ENCODE measurements around the gene IL19. TPM values are rescaled to one million over a fixed set of nuclear protein-coding genes. Genes with fewer than 3 reads are reported as not detected.
"Not testable (repeated sequence)": the region's sequence is repeated elsewhere in the genome, so short reads cannot be mapped to it uniquely, and the experiment has no call there.

Gene IL19
- polyA plus RNA-seq, 3 donors: 0.54 to 0.96 (median 0.89) TPM

DNA sequence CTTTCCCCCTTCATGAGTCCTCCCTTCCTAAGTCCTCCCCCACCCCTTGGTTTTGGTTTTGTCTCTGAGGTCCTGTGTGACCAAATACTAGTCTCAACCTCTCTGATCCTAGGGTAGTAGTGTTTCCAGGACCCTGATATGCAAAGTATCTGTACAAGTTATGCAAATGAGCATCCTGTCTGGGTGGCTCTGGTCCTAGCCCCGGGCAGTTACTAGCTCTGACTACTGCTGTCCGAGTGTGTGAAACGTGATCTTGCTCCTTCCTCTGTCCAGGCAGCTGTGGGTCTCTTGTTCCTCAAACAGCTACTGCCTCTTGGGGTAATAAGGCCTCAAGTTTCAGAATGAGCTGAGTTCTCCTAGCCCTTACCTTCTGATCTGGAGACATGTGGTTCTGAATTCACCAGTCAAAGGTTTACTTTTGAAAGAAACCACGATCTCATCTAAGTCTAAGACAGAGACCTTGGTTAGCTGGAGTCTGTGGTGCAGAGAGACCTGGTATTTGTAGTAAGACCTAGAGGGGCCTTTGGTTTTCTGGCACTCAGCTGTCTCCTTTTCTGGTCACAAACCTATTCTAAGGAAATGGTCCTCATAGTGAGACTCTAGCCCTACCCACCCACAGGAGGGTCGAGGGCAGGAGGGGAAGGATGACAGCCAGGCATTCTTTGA lies 31.0 kb upstream of the IL19 start:
- DNase-seq (ENCODE audit: low read depth in 3 of 3, low spot score in 2 of 3): no peak

DNA sequence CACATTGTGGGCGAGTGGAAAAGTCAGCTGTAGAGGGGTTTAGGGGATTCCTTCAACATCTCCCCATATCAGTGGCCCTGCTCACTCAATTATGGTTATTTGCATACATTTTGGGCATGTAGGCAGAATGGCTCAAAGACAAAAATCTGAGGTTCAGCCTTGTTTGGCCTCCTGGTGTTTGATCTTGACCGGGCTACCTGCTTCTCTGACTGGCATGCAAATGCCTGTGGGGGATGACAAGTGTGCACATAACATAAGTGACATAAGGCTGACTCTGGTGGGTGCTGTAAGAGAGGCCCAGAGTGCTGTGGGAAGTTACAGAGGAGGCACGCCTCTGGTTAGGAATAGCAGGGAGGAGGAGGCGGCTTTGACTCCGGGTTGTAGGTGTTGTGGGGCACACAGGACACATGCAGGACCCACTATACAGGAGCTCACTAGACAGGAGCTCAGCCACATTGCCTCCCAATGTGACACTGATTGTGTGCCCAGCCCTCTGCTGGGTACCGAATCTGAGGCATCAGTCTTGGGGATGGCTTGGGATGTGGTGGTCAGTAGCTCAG lies 29.4 kb upstream of the IL19 start:
- DNase-seq (ENCODE audit: low read depth in 3 of 3, low spot score in 2 of 3): no peak

DNA sequence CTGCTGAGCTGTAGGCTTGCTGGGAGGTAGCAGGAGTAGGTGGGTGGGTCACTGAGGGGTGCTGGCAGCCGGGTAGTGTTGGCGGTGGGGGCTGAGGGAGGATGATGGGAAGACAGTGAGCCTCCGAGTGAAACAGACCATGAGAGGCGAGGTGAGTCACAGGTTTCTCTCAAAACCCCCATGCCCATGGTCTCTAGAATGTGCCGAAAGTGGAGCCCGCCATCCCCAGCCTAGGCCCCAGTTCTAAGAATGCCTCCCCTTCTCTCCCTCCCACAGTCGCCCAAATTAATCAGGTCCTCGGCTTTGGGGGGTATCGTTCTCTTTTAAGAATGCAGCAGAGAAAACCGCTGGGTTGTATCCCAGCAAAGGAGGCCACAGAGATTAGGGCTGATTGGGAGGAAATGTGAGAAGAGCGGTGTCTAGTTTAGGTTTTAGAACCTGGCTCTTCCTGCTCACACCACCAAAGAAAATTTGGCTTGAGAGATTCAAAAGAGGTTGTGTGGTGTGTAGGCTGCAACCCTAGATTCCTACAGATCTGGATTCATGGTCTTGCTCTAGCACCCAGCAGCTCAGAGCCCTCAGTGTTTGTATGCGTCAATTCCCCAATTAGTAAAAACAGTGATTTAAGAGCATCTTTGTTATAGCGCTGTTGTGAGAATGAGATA lies 27.7 kb upstream of the IL19 start:
- DNase-seq (ENCODE audit: low read depth in 3 of 3, low spot score in 2 of 3): no peak

DNA sequence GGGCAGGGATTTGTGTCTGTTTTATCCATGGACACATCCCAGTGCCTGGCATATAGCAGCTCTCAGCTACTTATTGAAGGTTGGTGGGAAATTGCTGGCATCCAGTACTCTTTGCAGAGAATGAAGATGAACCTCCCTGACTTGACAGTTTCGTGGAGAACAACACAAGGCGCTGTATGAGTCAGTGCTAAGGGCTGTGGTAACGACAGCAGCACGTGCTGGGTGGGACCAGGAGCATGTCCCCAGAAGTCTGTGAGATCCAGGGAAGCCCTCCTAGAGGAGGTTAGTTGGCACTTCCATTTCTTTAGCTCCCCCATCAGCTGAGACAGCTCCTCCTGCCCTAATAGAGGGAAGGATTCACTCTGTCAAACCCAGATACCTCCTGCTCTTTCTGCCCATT lies 25.9 kb upstream of the IL19 start:
- DNase-seq (ENCODE audit: low read depth in 3 of 3, low spot score in 2 of 3): no peak

DNA sequence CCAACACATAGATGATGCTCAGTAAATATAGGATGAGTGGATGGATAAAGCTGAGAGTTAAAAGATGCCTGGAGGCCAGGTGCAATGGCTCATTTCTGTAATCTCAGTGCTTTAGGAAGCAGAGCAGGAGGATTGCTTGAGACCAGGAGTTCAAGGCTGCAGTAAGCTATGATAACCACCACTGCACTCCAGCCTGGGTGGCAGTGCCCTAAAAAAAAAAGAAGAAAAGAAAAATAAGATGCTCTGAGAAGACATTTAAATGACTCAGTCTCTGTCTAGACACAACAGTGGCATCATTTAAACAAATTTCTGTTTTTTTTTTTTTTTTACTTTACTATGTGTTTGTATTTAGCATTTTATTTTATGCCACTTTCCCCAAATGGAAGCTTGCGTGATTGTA lies 25.3 kb upstream of the IL19 start:
- no peak for DNase-seq (ENCODE audit: low read depth in 3 of 3, low spot score in 2 of 3)

DNA sequence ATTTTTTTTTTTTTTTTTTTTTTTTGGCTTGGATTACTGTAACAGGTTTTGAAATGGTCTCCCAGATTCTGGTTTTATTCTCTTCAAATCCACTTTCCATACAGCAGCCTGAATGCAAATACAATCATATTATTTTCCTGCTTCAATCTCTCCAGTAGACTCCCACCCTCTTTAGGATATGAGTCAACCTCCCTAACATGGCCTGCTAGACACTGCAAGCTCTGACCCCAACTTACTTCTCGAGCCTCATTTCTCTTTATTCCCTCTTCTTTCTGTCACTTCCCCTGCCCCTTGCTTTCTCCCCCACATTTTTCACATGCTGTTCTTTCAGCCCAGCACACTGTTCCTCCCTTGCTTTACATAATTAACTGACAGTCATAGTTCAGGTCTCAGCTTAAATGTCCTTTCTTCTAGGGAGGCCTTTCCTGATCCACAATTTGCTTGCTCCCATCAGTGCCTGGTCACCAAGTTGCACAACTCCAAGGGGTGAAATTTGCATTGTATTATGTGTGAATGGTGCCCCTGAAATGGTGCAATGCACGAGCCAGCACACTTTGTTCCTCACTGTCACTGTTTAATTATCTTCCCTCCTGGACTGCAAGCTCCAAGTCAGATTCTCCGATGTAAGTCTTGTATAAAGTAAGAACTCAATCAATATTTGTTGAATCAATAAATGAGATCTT lies 22.1 kb upstream of the IL19 start:
- DNase-seq (ENCODE audit: low read depth in 3 of 3, low spot score in 2 of 3): no peak

DNA sequence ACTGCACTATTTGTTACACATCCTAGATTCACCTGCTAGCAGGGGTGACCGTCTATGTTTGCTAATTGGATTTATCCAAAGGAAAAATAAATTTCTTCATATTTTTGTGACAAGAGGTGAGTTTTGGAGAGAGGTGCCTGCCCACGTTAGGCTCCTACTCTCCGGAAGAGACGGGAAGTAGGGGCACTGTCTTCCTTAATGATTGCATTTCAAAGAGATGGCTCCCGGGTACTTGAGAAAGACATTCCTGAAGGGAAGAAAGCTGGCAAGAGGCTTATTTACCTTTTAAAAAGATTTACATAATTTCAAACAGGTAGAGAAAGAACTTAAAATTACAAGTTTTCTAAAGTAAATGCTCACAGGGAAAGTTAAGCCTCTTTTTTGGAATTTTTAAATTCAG lies 18.7 kb upstream of the IL19 start:
- no peak for DNase-seq (ENCODE audit: low read depth in 3 of 3, low spot score in 2 of 3)

DNA sequence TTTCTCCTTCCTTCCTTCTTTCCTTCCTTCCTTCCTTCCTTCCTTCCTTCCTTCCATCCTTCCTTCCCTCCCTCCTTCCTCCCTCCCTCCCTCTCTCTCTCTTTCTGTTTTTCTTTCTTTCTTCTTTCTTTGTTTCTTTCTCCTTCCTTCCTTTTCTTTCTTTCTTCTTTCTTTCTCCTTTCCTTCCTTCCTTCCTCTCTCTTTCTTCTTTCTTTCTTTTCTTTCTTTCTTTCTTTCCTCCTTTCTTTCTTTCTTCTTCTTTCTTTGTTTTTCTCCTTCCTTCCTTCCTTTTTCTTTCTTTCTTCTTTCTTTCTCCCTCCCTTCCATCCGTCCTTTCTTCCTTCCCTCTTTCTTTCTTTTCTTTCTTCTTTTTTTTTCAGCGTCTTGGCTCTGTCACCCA lies 18.1 kb upstream of the IL19 start:
- DNase-seq (ENCODE audit: low read depth in 3 of 3, low spot score in 2 of 3): no peak

DNA sequence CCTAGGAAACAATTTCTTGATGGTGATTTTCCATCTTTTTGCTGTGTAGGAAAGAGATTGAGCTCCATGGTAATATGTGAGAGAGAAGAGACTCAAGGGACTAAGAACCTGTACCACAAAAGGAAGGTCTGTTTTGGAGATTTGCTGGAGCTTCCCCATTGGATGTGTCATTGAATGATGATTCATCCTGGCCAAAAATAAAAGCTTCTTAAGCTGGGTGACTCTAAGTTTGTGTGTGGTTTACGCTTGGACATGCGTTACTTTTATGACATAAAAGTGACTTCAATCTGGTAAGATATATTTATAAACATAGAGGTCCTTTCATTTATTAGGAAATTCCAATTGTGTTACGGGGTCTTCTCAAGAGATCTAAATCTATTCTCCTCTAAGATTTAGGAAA lies 17.4 kb upstream of the IL19 start:
- no peak for DNase-seq (ENCODE audit: low read depth in 3 of 3, low spot score in 2 of 3)

DNA sequence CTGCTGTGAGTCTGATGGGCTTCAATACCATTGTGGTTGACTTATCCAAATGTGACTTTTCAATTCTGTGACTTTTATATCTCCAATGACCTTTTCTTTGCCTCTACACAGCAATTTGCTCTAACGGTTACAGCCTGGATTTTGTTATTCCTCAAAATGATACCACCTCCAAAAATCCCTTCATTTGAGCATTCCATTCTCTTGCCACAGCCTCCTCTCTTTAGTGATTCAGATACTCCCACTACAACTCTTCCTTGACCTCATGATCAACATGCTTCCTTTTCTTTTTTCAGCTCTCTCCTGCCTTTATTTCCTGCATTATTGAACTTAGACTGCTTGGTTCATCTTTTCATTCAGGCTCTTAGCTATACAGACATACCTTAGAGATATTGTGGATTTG lies 16.6 kb upstream of the IL19 start:
- no peak for DNase-seq (ENCODE audit: low read depth in 3 of 3, low spot score in 2 of 3)

DNA sequence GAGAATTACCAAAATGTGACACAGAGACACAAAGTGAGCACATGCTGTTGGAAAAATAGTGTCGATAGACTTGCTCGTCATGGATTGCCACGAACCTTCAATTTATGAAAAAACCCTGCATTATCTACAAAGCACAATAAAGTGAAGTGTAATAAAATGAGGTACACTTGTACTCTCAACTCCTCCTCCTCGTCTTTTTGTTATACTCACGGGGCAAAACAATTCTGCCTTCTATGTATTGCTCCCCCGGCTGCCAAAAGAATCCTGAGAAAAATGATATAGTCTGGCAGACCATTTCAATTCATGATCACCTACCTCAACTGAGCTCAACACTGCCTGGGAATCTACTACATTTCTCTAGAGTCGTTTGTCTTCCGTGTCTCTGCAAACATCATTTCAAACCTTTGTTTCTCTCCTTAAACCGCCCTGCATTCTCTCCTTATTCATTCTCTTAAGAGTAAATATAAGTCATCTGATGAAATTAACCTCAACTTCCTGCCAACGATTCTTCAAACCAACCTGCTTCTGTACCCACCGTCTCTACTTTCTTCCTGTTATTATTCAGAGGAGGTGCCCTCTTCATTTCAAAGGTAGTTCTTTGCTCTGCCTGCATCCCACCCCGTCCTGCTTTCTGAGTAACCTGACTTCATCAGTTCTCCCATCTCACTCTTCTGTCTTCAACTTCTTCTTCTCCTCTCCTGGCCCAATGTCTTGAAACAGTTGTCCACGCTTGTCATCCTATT lies 12.9 kb upstream of the IL19 start:
- no peak for DNase-seq (ENCODE audit: low read depth in 3 of 3, low spot score in 2 of 3)

DNA sequence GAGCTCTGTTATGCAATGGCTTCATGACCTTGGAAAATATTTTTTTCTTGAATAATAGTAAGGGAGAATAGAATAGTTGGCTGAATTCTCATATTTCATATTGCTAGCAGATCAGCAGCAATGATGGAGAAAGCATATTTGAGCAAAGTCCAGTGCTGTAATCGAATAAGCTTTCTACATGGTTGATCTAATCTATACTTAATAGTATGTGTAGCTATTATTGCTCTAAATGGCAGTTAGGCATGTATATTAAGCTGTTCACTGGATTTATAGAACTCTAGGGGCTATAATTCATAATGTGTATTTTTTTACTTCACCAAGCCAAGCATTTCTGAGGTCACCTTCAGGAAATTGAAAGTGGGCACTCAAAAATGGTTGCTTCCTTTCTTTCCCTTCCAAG lies 10.0 kb upstream of the IL19 start:
- DNase-seq (ENCODE audit: low read depth in 3 of 3, low spot score in 2 of 3): no peak

DNA sequence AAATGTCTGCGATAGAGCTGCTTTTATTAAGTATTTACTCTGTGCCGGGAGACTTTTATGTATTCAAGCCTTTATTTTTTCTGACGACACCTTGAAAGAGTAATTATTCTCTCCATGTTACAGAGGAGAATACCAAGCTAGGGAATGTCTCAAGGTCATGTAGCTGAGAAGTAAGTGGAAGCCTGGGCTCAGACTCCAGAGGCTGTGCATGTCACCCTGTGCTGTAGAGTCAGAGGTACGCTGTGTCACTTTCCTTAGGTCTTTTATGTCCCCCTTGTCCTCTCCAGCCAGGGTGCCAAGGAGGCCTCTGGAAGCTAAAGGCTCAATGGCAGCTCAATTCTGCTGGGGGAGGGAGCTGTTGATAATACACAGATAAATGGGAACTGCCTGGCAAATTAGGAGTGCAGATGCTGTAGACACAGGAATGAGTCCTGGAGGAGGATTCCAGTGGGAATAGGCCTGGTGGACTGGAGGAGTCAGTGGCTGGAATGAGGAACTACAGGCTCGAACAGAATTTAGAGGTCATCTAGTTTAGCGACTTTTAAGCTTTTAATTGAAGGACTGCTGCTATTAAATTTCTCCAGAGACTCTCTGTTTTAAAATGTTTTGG lies 9.3 kb upstream of the IL19 start:
- no peak for DNase-seq (ENCODE audit: low read depth in 3 of 3, low spot score in 2 of 3)

DNA sequence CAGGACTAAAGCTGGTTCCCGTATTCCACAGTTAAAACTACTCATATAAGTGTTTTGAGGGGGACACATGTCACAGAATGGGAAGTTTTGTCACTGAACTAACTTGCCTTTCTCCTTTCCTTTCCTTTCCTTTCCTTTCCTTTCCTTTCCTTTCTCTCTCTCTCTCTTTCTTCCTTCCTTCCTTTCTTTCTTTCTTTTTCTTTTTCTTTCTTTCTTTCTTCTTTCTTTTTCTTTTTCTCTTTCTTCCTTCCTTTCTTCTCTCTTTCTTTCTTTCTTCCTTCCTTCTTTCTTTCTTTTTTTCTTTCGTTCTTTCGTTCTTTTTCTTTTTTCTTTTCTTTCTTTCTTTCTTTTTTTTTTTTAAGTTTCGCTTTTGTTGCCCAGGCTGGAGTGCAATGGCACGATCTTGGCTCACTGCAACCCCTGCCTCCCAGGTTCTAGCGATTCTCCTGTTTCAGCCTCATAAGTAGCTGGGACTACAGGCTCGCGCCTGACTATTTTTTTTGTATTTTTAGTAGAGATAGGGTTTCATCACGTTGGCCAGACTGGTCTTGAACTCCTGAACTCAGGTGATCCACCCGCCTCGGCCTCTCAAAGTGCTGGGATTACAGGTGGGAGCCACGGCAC lies 7.7 kb upstream of the IL19 start:
- DNase-seq (ENCODE audit: low read depth in 3 of 3, low spot score in 2 of 3): not testable (repeated sequence)

DNA sequence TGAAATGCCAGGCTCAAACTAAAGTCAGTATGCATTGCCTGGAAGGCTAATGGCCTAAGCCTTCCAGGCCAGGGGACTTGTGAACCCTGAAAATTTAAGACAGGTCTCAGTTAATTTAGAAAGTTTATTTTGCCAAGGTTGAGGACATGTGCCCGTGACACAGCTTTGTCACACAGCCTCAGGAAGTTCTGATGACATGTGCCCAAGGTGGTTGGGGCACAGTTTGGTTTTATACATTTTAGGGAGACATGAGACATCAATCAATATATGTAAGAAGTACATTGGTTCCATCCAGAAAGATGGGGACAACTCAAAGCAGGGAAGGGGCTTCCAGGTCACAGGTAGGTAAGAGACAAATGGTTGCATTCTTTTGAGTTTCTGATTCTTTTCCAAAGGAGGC lies 4.8 kb upstream of the IL19 start:
- DNase-seq (ENCODE audit: low read depth in 3 of 3, low spot score in 2 of 3): not testable (repeated sequence)

DNA sequence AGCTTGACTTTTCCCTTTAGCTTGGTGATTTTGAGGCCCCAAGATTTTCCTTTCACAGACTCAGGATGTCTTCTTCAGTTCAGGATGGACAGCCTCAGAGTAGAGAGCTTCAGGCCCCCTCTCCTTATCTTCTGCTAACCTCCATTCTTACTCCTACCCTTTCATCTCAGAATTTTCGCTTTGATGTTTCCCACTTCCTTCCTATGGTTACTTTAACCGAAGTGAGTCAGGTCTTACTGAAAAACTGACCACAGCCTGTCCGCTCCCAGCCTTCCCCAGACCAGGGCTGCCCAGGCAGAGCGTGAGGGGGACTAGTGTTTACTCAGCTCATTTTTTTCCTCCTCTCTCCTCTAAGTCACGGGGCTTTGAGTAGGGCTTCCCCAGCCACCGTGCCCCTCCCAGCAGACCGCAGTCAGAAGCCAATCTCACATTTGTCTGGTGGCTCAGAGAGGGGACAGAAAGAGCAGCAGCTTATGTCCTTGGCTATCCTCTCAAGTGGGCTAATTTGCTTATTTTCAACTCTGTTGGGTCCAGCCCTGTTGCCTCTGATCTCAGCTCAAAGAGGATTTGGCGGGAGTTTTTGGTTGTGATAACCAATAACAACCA lies 4.2 kb upstream of the IL19 start:
- no peak for DNase-seq (ENCODE audit: low read depth in 3 of 3, low spot score in 2 of 3)

DNA sequence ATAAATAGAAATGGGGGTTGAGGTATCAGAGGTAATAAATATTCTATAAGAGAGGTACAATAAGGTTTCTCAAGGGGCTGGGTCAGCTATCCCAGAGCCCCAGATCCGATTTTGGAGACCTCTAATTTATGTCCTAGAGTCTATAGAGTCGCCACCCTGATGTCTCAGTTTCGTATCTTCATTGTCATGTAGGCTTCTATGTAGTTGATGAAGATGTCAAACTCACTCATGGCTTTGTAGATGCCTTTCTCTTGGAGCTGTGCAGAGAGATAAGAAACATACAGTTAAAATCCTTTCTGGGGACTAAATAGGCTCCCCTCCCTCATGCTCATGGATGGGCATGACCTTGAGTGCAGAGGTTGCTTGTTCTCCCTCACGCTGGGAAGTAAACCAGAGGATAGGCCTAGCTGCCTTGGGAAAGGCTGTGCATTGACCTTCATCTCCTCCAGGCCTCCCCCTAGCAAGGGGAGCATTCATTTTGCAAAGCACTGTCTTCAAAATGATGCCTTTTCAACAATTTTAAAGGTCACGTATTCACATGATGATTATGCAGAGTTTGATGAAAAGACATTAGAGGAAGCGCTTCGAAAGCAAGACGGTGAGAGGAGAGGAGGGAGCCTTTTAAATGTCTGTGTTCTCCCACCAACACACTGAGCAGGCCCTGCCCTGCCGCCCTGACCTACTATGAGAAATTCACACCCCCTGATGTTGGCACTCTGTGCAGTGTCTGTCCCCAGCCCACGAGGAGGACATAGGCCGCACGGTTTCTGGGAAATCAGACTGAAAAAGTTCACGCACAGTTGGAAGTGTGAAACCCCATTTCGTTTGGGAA lies 1.9 kb upstream of the IL19 start:
- no peak for DNase-seq (ENCODE audit: low read depth in 3 of 3, low spot score in 2 of 3)

DNA sequence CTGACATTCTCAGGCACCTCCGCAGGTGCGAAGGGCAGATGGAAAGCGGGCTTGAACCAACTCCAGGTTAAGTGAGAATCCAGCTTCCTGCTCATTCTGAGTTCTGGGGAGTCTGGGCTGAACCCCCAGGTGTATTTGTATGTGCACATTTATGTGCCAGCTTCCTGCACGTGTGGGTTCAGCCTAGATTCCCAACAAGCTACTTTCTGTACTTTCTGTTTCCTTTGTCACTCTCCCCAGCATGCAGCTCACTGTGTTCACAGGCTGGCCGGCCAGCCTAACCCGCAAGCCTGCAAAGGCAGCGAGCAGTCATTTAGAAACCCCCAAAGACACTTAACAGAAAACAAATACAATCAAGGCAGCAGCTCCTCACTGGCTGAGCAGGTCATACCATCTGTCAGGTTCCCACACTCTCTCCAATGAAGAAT lies 1.3 kb upstream of the IL19 start:
- DNase-seq (ENCODE audit: low read depth in 3 of 3, low spot score in 2 of 3): no peak

DNA sequence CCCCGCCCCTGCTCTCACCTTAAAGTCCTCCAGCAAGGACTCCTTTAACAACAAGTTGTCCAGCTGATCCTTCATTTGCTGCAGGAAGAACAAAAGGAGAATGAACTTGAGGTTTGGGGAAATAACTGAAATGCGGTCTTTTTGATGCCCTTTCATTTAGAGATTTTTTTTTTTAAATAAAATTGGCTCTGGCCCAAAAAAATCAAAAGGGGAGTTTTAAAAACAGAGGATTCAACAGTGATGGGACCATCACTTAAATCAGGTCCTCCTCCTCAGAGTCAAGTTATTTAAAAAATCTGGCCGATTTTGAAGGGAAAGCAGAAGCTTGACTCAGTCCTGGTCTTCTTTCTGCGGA lies 742 bp downstream of the IL19 start:
- no peak for DNase-seq (ENCODE audit: low read depth in 3 of 3, low spot score in 2 of 3)

All from right renal cortex interstitium (tissue), 3 donors.